Globus pallidus (tissue), 1 donor: Measurements from ENCODE around the gene IFI27.
"Not testable (repeated sequence)": the region's sequence is repeated elsewhere in the genome, so short reads cannot be mapped to it uniquely, and the experiment has no call there.

Source experiments
- DNase-seq: peaks from one replicate; pipeline ENCODE4 v3.0.0-alpha.2; 2015; ENCODE audit warnings: low spot score

The IFI27 gene

DNA sequence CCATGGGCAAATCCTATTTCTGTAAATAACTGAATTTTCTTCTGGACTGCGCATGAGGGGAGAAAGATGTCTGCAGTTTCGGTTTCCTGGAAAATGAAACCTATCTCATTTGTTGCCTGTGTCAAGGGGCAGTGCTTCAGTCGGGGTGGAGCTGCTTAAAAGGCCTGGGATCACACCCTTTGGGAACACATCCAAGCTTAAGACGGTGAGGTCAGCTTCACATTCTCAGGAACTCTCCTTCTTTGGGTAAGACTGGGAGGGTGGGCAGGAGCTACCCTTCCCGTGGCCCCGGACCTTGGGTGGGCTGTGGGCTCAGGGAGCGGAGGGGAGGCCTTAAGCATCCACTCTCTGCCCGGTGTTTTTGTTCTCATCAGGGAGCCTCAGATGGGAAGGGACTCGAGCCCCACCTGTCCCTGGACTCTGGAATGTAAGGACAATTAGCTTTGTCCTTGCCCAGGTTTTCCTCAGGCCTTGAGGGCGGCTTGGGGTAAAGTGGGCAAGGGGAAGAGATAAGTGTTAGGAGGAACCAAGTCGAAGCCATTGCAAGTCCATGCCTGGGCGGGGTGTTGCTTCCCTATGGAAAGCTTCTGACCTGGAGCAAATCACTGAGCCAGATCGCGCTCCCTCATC lies at the start of gene IFI27:
TSS of gene IFI27 (plus strand) at position 185 of the 630 bp plus-strand sequence.
- no peak for DNase-seq

DNA sequence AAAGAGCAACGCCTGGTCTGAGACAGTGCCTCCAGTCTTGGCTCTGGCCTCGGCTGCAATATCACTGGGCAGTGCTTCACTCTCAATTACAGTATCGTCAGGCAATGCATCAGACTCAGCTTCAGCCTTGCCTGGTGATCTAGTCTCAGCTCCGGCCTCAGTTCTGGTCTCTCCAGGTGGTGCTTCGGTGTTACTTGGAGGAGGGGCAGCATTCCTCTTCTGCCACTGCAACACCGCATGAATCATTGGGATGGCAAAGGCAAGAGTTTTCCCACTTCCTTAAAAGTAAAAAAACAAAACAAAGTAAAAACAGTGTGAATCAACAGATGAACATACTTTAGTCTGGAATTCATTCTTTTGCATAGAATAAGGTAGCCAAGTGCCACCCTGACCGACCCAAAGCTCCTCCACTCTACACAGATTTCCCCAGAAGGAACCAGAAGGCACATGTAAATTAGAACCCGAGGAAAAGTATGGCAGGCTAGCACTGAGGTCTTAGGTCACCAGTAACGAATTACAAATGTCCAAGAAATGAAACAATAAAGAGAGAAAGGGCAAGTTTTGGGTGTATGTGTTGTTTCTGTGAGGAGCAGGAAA lies 48.1 kb upstream of the IFI27 start:
- DNase-seq: no peak

GRCh38 chr14:94066089-94066676 lies 44.4 kb upstream of the IFI27 start:
- no peak for DNase-seq

- DNase-seq: not testable (repeated sequence)
Measured at GRCh38 chr14:94072076-94072475, 38.5 kb upstream of the IFI27 start.

- DNase-seq: no peak
Measured at GRCh38 chr14:94074534-94074933, 36.0 kb upstream of the IFI27 start.

- DNase-seq: no peak
Measured at GRCh38 chr14:94075008-94075407, 35.5 kb upstream of the IFI27 start.

DNA sequence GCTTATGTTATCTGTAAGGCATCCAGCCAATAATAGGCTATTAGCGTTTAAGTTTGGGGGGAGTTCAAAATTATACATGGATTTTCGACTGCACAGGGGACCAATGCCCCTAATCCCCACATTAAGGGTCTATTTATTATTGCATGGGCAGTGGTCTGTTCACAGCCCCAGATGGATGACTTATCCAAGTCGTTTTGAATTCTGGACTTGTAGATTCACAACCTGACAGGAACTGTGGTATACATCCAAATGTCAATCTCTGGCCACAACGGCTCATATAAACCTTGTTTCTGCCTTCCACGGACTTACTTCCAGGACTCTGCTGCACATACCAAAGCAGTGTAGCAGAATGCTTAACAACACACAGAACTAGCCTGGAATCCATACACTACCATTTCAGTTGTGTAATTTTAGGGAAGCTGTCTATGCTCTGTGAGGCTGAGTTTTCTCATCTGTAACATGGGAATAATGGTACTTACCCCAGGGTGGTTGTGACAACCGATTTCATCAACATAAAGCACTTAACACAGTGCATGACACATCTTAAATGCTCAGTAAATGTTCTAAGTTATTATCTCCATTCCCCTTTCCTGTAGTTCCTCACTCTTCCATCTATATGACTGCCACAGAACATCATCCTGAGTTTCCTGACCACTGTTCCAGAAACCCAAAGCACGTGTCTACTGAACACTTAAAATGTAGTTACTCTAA lies 33.3 kb upstream of the IFI27 start:
- no peak for DNase-seq

- DNase-seq: no peak
Measured at GRCh38 chr14:94077823-94078222, 32.7 kb upstream of the IFI27 start.

GRCh38 chr14:94079891-94080620 lies 30.5 kb upstream of the IFI27 start:
- peak; percentile 16 for DNase-seq

DNA sequence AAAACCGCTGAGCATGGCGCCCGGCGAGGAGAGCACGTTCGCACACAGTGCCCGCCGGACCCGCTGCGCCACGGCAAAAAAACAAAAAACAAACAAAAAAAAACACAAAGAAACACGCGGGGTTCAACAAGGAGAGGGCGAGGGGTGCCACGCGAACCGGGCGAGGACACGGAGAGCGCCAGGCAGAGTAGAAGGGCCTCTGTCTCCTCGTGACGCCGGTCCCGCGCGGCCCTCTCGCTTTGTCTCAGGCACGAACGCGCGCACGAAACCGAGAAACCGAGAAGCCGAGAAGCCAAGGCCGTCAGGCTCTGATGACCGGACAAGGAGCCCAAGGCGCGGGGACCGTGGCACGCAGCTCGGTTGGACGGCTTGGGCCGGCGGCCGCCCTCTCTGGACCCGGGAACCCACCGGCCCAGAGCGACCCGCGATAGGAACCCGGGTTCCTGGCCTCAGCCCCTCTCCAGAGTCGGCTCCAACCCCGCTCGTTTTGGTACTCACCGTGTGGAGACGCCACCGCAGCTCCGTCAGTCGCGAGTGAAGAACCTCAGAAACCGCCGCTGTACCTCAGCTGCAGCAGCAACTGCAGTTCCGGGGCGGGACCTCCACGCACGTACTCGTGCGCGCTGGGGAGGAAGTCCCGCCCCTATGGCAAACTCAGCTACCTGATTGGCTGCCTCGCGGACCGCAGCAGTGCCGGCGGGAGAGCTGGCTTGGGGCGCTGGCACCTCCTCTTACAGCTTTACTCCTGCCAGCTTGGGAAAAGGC lies 29.7 kb upstream of the IFI27 start, which contains the start of the genes DDX24 and IFI27L1:
TSS of gene DDX24 (minus strand) at position 582 of the 765 bp plus-strand sequence. CDS start 1,460 bp downstream, outside the sequence.
TSS of gene IFI27L1 (plus strand) at position 690 of the 765 bp plus-strand sequence. CDS start 15,628 bp downstream, outside the sequence.
- DNase-seq: peak; percentile 94

DNA sequence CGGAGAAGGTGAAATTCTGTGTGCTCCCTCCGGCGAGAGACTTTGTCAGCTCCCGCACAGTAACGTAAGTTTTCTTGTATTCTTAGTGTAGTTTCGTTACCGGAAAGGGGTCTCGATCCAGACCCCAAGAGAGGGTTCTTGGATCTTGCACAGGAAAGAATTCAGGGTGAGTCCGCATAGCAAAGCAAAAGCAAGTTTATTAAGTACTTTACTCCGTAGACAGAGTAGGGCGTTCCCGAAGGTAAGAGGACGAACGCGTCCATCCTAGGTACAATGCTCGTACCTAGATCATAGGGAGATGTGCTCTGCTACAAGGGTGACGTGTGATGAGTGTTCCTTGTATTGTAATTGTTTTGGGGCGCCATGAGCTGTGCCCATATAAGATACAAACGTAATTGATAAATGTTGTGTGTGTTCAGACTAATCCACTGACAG lies 29.1 kb upstream of the IFI27 start:
- DNase-seq: no peak

DNA sequence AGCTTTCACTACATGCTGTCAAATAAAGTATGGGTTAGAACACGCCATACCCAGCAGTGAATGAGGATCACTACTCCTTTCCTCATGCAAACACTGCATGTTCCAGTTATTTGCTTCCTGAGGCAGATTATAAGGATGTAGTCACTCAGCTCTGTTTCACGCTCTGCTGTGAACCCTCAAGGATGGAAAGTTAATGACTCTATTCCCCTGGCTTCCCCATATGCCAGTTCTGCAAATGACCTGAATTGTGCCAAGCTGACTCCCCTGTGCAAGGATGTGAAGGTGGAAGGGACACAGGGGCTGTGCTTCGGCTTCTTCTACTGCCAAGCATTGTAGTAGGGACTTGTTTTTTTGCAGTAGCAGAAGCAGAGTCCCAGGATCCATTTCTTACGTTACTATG lies 22.6 kb upstream of the IFI27 start:
- no peak for DNase-seq

DNA sequence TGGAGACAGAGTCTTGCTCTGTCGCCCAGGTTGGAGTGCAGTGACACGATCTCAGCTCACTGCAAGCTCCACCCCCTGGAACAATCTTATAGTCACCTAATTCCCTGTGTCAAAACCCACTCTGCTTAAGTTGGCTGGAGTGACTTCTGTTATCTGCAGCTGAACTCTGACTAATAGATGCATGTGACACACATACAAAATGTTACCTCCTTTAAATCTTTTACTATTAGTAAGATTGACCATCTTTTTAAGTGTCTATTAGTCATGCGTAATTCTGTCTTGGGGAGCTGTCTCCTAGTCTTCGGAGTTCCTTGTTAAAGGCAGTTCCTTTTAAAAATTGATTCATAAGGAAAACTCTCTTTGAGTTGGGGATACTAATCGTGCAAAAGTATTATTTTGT lies 22.0 kb upstream of the IFI27 start:
- no peak for DNase-seq

DNA sequence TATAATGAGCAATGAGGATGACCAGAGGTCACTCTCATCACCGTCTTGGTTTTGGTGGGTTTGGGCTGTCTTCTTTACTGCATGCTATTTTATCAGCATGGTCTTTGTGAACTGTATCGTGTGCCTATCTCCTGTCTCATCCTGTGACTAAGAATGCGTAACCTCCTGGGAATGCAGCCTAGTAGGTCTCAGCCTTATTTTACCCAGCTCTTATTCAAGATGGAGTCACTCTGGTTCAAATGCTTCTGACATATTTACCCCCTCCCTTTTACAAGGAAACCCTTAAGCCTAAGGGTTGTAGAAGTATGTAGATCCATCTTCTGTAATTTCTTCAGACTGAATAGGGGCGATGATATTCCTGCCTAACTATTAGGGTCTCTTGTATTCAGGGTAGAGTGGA lies 21.1 kb upstream of the IFI27 start:
- DNase-seq: no peak

GRCh38 chr14:94093418-94093817 lies 17.1 kb upstream of the IFI27 start:
- DNase-seq: no peak

- DNase-seq: no peak
Measured at GRCh38 chr14:94097091-94097490, 13.4 kb upstream of the IFI27 start.

DNA sequence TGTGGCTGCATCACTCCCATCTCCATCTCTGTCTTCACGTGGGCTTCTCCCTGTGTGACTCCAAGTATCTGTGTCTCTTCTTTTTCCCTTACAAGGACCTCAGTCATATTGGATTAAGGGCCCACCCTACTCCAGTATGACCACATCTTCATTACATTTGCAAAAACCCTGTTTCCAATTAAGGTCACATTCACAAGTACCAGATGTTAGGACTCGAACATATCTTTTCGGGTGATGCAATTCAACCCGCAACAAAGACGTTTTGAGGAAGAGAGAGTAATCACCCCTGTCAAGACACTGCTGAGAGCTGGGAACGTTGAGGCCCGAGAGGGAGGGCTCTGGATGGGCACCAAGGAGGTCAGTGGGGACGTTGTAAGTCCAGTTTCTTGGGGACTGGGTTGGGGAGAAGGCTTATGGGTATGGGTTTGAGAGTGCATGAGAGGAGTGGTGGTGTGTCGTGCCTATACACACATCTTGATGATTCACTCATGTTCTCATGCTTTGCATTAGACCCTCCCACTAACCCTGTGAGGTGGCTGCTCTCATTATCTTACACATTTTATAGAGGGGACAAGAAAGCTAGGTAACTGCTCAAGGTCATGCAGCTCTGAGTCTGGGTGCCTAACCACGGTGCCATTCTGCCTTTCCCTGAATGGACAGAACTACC lies 12.1 kb upstream of the IFI27 start:
- DNase-seq: no peak

DNA sequence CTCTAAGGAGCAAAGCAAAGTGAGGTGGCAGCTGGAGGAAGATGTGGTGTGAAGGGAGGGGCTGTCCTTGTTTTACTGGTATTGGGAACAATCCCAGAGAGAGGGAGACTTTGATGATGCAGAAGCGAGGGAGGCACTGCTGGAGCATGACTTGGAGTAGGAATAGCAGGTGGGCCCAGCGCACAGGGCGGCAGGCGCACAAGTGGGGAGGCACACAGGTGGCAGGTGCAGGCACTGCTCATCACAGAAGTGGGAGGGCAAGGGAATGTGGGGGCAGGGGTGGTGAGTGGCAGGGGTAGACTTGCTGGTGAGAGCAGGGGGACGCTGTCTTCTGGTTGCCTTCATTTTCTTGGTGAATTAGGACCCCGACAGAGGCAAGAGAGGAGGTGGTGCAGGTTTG lies 11.5 kb upstream of the IFI27 start:
- no peak for DNase-seq

DNA sequence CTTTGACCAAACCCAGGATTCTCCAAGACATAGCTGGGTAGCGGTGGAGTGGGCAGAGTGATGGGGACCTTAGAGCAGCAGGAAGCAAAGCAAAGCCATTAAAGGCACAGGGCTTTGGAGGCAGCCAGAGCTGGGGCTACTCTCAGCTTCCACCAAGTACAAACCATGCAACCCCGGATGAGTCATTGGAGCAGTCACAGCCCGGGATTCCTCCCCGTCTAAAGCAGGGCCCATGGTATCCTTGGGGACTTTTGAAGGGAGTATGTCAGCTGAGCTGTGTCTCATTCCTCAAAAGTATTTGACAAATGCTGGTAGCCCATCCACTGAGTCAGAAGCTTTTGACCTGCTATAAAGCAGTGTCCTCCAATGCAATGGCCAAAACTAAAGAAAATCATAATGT lies 9.7 kb upstream of the IFI27 start:
- no peak for DNase-seq

- DNase-seq: peak; percentile 59
Measured at GRCh38 chr14:94101748-94102147, 8.8 kb upstream of the IFI27 start.
